ENCODE data around the gene IFITM2.
"Not testable (repeated sequence)": the region's sequence is repeated elsewhere in the genome, so short reads cannot be mapped to it uniquely, and the experiment has no call there.

The IFITM2 gene

GRCh38 chr11:307766-308708 lies at the start of gene IFITM2:
Gene IFITM2, plus strand, starts transcription at chr11:307816. Its CDS starts 377 bp downstream, at chr11:308193.
- not testable (repeated sequence) for DNase-seq (ENCODE audit: low spot score)

- no peak for DNase-seq (ENCODE audit: low spot score)
These were observed 48.2 kb upstream of the IFITM2 start for GRCh38 chr11:259413-259812.

- DNase-seq (ENCODE audit: low spot score), result no peak
These were observed 46.0 kb upstream of the IFITM2 start for GRCh38 chr11:261624-262023.

GRCh38 chr11:266676-267439 lies 40.8 kb upstream of the IFITM2 start:
- DNase-seq (ENCODE audit: low spot score), result no peak

- no peak for DNase-seq (ENCODE audit: low spot score)
These were observed 40.1 kb upstream of the IFITM2 start for GRCh38 chr11:267491-267994.

- DNase-seq (ENCODE audit: low spot score), result peak; percentile 39
These were observed 38.9 kb upstream of the IFITM2 start for GRCh38 chr11:268716-269145.

GRCh38 chr11:269146-269890 lies 38.3 kb upstream of the IFITM2 start:
- peak; percentile 47 for DNase-seq (ENCODE audit: low spot score)

- DNase-seq (ENCODE audit: low spot score), result no peak
These were observed 36.9 kb upstream of the IFITM2 start for GRCh38 chr11:270451-271318.

GRCh38 chr11:271319-271715 lies 36.3 kb upstream of the IFITM2 start:
- no peak for DNase-seq (ENCODE audit: low spot score)

GRCh38 chr11:272195-272930 lies 35.3 kb upstream of the IFITM2 start:
- DNase-seq (ENCODE audit: low spot score), result no peak

- no peak for DNase-seq (ENCODE audit: low spot score)
These were observed 34.8 kb upstream of the IFITM2 start for GRCh38 chr11:272931-273198.

- DNase-seq (ENCODE audit: low spot score), result no peak
These were observed 31.4 kb upstream of the IFITM2 start for GRCh38 chr11:276219-276618.

GRCh38 chr11:278001-278951 lies 29.3 kb upstream of the IFITM2 start, which contains the start of gene NLRP6:
Gene NLRP6, plus strand, starts transcription at chr11:278407. Its CDS starts 163 bp downstream, at chr11:278570.
- DNase-seq (ENCODE audit: low spot score), result no peak

GRCh38 chr11:279040-279965 lies 28.3 kb upstream of the IFITM2 start:
- DNase-seq (ENCODE audit: low spot score), result no peak

GRCh38 chr11:279966-280705 lies 27.5 kb upstream of the IFITM2 start:
- DNase-seq (ENCODE audit: low spot score), result no peak

GRCh38 chr11:280706-281485 lies 26.7 kb upstream of the IFITM2 start:
- no peak for DNase-seq (ENCODE audit: low spot score)
